ENCODE data around the gene GYPA.
"Not testable (repeated sequence)": the region's sequence is repeated elsewhere in the genome, so short reads cannot be mapped to it uniquely, and the experiment has no call there.

GRCh38 chr4:144080135-144080534, 60.4 kb downstream of the GYPA start:
- TF ChIP-seq CTCF (IDR thresholded peaks at IDR 0.05; ENCODE audit: low read length); EZH2 (optimal IDR thresholded peaks at IDR 0.05; ENCODE audit: low read depth, low read length): not testable (repeated sequence)
